Activated naive CD4-positive, alpha-beta T cell treated with anti-CD3 and anti-CD28 coated beads, Interleukin-2, amount 50 U/mL, for 72 hours (primary cell): ENCODE results near the gene DHRS2. TPM values are rescaled to one million over a fixed set of nuclear protein-coding genes. Genes with fewer than 3 reads are reported as not detected.
"Not testable (repeated sequence)": the region's sequence is repeated elsewhere in the genome, so short reads cannot be mapped to it uniquely, and the experiment has no call there.

ENCODE experiments used
- ATAC-seq, 2 donors: fragments of 150-1000 bp; cut with Tn5 transposase; 2 replicates each; pipeline ENCODE4 v1.10.0; 2021; ENCODE audit warnings: mild to moderate bottlenecking in 2 of 2, moderate library complexity in 2 of 2
- DNase-seq, 2 donors: peaks; one replicate each; pipeline ENCODE4 v3.0.0; 2021 to 2022; ENCODE audit warnings: low spot score in 2 of 2
- H3K27ac Mint-ChIP-seq, 2 donors: one replicate each; pipeline ENCODE4 v1.8.0; 2022; ENCODE audit warnings: mild to moderate bottlenecking in 2 of 2, mixed read lengths in 2 of 2
- H3K36me3 Mint-ChIP-seq, 2 donors: one replicate each; pipeline ENCODE4 v1.8.0; 2022; ENCODE audit warnings: mixed read lengths in 2 of 2
- H3K9me3 Mint-ChIP-seq, 2 donors: one replicate each; pipeline ENCODE4 v1.8.0; 2022; ENCODE audit warnings: mixed read lengths in 2 of 2
- total RNA-seq, 2 donors: library from RNA; stranded (reverse); gene quantifications; one replicate each; pipeline ENCODE4 v1.2.3, GENCODE V29; 2022

The DHRS2 gene
- 1 to 10 TPM; 1.1 to 1.3 TPM for total RNA-seq

- ATAC-seq (no peak), DNase-seq (no peak)
- Mint-ChIP-seq H3K27ac (peak within 1 kb of the TSS; percentile 25 to 60), H3K9me3 (peaks cover 0 to 5% of the 10 kb centered on the region in 2 donors), H3K36me3 (no peaks in the 10 kb centered on the region)
Measured at GRCh38 chr14:23636317-23637211, at the start of gene DHRS2. DHRS2 (plus strand) TSS chr14:23636364; CDS start chr14:23638865, 2,501 bp downstream.

DNA sequence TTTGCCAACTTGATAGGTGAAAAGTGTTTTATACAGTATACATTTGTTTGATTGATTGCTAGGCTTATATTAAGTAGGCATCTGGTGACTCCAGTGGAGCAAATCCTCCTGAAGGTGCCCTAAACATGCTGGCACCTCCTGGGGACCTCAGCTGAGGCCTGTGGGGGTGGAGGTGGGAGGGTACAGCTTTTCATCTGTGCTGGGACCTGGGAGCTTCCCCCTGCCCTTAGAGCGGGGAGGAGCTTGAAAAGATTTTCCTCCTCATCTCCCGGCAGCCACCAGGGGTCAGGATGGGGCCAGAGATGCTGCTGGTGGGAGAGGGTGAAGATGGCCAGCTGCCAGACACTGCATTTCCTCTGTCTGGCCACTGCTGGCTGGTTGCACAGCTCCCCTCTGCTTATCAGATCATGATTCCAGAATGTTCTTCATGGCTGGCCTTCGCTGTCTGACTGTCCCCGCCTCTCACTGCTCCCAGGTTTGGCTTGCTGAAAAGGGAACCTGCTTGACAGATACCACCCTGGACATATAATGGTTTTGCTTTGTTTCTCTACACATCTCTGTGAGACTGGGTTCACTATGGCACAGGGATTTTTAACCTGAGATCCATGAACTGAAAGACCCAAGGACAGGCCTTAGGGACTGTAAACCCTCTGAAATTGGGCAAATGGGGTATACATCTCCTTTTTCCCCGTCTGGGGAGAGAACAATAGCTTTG, 47.1 kb upstream of the DHRS2 start:
- no peaks in the 10 kb centered on the region for H3K36me3 Mint-ChIP-seq
- peak overlapping the region in 1 of 2 donors; percentile 53 for H3K27ac Mint-ChIP-seq
- no peaks in the 10 kb centered on the region for H3K9me3 Mint-ChIP-seq
- peak; percentile 98 to 99 for ATAC-seq
- DNase-seq, result peak; percentile 81 to 85

DNA sequence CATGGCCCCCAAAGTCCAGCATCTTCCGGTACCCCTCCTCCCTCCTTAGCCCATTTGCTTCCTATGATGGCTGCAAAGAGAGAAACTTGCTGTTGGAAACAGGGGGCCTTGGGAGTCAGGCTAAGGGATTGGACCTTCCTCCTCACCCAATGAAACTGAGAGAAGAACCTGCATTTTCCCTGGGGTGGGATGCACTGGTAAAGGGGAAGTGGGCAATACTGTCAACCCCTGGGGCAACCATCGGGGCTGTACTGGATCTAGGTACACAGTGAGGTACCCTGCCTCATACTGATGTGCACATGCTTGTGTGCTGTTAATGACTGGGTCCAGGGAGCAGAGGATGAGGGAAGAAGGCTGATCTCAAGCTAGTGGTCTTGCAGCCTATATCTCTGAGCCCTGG, 46.6 kb upstream of the DHRS2 start:
- no peaks in the 10 kb centered on the region for H3K9me3 Mint-ChIP-seq
- DNase-seq (no peak), ATAC-seq (peak in 1 of 2 donors; percentile 3)
- H3K27ac Mint-ChIP-seq, result no peak overlapping the region
- H3K36me3 Mint-ChIP-seq, result no peaks in the 10 kb centered on the region

GRCh38 chr14:23590198-23590597, 46.0 kb upstream of the DHRS2 start:
- DNase-seq (no peak), ATAC-seq (no peak)
- H3K9me3 Mint-ChIP-seq, result no peaks in the 10 kb centered on the region
- H3K36me3 Mint-ChIP-seq, result no peaks in the 10 kb centered on the region
- H3K27ac Mint-ChIP-seq, result no peak overlapping the region

GRCh38 chr14:23594191-23594590, 42.0 kb upstream of the DHRS2 start:
- not testable (repeated sequence) for DNase-seq, H3K27ac Mint-ChIP-seq, ATAC-seq, H3K9me3 Mint-ChIP-seq, H3K36me3 Mint-ChIP-seq

- no peak for ATAC-seq
- no peak overlapping the region for H3K27ac Mint-ChIP-seq
- DNase-seq, result no peak
- H3K9me3 Mint-ChIP-seq, result peaks cover 0 to 6% of the 10 kb centered on the region in 2 donors
- H3K36me3 Mint-ChIP-seq, result peaks cover 0 to 5% of the 10 kb centered on the region in 2 donors
Measured at GRCh38 chr14:23600322-23600707, 35.8 kb upstream of the DHRS2 start.

- DNase-seq, result no peak
- ATAC-seq, result no peak
- Mint-ChIP-seq H3K27ac (no peak overlapping the region), H3K9me3 (peaks cover 0 to 6% of the 10 kb centered on the region in 2 donors), H3K36me3 (peaks cover 0 to 5% of the 10 kb centered on the region in 2 donors)
Measured at GRCh38 chr14:23600806-23601205, 35.4 kb upstream of the DHRS2 start.

DNA sequence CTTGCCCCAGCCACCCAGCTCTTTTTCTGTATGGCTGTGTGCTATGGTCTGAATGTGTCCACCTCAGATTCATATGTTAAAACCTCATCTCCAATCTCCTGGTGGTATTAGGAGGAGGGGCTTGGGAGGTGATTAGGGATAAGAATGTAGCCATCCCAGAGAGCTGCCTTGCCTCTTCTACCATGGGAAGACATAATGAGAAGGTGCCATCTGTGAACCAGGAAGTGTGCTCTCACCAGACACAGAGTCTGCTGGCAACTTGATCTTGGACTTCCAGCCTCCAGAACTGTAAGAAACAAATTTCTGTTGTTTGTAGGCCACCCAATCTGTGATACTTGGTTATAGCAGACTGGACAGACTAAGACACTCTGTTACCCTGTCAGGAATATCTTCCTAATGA, 34.7 kb upstream of the DHRS2 start:
- Mint-ChIP-seq H3K9me3 (peaks cover 0 to 6% of the 10 kb centered on the region in 2 donors), H3K36me3 (peaks cover 0 to 5% of the 10 kb centered on the region in 2 donors), H3K27ac (peak overlapping the region in 1 of 2 donors; percentile 19)
- ATAC-seq, result no peak
- DNase-seq, result no peak

DNA sequence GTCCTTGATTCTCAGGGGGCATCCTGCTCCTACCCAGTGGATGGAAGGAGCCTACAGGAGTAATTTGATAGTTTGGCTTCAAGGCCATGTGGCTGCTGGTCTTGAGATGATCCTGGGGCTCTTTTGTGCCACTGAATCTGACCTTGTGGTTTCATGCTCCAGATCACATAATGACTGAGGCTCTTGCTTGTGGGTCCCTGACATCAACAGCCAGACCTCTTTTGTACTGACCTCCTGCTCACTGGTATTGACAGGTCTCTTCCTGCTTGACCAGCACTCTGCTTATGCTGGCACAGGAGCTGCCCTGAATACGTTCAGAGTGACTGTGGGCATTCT, 34.4 kb upstream of the DHRS2 start:
- ATAC-seq (no peak), DNase-seq (no peak)
- Mint-ChIP-seq H3K27ac (no peak overlapping the region), H3K9me3 (peaks cover 0 to 6% of the 10 kb centered on the region in 2 donors), H3K36me3 (peaks cover 0 to 5% of the 10 kb centered on the region in 2 donors)

DNA sequence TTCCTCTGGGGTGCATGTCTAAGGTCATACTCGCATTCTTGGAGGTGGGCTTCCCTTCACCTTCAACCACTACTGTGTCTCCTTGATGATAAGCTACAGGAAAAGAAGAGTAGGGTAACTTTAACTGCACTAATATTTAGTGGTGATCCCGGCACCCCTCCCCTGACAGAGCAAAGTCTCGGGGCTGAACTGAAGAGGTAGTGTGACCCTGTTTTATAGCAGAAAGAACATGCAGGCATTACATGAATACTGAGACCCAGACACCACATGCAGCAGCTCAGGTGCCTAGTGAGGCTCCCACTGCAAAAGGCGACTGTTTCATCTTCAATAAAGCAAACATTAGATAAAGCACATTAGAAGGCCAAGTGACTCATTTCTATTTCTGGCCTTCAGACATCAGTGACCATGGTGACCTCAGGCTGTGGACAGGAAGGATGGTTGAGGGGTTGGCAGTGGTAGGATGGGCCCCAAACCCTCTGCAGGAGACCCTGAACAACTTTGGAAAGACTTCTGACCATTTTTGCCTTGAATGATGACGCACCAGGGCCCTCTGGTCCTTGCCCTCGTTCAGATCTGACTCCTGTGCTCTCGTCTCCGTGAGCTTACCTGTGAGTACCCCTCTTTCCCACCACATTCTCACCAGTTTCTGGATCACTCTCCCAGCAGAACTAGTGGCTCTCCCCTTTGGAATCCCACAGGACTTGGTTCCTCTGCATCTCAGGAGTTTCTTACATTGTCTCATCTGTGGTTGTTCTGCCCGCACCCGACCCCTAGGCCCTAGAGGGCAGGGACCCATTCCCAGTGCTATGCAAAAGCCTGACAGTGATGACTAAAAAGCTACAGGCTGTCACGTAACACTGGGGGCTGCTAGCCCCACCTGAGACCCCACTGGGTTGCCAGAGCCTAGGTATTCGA, 33.7 kb upstream of the DHRS2 start:
- ATAC-seq (no peak), DNase-seq (no peak)
- no peak overlapping the region for H3K27ac Mint-ChIP-seq
- peaks cover 0 to 5% of the 10 kb centered on the region in 2 donors for H3K36me3 Mint-ChIP-seq
- peaks cover 0 to 6% of the 10 kb centered on the region in 2 donors for H3K9me3 Mint-ChIP-seq

DNA sequence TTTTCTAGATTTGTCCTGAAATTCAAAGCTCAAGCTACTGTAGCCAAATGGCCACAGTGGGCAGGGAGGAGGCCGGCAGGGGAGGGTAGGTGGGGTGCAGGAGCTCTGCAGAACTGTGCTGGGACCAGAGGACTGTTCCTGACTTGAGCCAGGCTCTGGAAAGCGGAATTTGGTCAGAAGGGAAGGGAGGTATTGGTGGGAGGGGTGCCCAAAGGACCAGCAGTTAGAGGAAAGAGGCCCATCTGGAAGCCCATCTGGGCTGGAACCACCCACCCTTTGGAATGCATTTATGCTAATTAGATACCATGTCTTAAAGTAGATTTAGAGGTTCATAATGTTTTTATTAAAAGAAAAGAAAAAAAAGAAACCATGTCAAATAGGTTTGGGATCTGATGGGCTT, 33.1 kb upstream of the DHRS2 start:
- Mint-ChIP-seq H3K9me3 (peaks cover 0 to 6% of the 10 kb centered on the region in 2 donors), H3K36me3 (peaks cover 0 to 5% of the 10 kb centered on the region in 2 donors), H3K27ac (peak overlapping the region in 1 of 2 donors; percentile 19)
- no peak for DNase-seq
- no peak for ATAC-seq

DNA sequence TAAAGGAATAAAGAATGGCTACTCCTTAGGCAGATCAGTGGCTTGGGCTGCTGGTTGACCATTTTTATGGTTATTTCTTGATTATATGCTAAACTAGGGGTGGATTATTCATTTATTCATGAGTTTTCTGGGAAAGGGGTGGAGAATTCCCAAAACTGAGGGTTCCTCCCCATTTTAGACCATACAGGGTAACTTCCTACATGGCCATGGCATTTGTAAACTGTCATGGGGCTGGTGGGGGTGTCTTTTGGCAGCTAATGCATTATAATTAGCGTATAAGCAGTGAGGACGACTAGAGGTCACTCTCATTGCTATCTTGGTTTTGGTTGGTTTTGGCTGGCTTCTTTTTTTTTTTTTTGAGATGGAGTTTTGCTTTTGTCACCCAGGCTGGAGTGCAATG, 32.0 kb upstream of the DHRS2 start:
- no peak overlapping the region for H3K27ac Mint-ChIP-seq
- peaks cover 6 to 11% of the 10 kb centered on the region in 2 donors for H3K9me3 Mint-ChIP-seq
- H3K36me3 Mint-ChIP-seq, result peaks cover 6 to 8% of the 10 kb centered on the region in 2 donors
- ATAC-seq (no peak), DNase-seq (no peak)

GRCh38 chr14:23604675-23605170, 31.4 kb upstream of the DHRS2 start:
- peaks cover 7 to 9% of the 10 kb centered on the region in 2 donors for H3K9me3 Mint-ChIP-seq
- no peak for ATAC-seq
- peaks cover 10 to 11% of the 10 kb centered on the region in 2 donors for H3K36me3 Mint-ChIP-seq
- no peak for DNase-seq
- no peak overlapping the region for H3K27ac Mint-ChIP-seq

DNA sequence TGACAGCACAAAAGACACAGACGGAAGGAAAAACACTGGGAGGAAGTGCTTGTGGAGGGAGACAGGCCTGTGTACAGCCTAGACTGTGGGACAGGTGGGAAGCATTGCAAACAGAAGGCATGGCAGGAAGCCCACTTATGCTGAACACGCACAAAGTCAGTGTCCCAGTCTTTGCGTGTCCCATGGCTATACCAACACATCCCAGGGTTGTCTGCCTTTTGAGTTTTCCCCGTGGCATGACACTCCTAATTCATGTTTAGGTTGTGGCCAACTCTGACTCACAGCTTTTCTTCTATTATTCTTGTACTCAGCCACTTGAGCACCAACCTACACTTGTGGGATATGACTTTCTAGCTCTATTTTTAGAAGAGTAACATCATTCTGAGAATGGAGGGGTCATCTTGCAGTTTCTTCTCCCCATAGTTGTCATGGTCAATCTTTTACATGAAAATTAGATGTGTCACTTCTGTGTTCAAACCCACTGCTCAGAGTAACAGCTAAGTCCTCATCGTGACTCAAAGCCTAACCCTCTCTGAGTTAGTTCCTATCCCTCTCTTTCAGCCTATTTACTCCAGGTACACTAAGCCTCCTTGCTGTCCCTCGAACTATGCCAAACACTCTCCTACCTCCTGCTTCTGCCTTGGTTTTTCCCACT, 30.1 kb upstream of the DHRS2 start:
- Mint-ChIP-seq H3K9me3 (peaks cover 6 to 7% of the 10 kb centered on the region in 2 donors), H3K36me3 (peaks cover 5 to 20% of the 10 kb centered on the region in 2 donors), H3K27ac (peak overlapping the region; percentile 65 to 72)
- DNase-seq, result peak in 1 of 2 donors; percentile 19
- ATAC-seq, result peak; percentile 91 to 94

DNA sequence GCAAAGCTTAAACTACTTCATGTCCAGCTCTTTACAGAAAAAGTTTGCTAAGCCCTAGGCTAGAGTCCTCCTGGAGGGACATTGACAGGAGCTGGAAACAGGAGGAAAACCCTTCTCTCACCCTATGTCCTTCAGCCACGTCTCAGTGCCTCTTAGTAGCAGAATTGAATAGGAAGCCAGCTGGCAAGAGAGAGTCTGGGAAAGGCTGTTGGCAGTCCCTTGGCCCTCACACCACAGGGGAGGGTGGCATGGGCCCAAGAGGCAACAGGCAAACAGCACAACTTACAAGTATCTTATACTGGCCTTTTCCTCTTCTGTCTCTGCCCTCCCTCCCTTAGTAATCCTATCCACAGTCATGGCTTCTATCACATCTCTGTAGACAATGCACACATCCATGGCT, 27.7 kb upstream of the DHRS2 start:
- ATAC-seq, result no peak
- Mint-ChIP-seq H3K36me3 (peaks cover 5 to 20% of the 10 kb centered on the region in 2 donors), H3K9me3 (peaks cover 6 to 7% of the 10 kb centered on the region in 2 donors), H3K27ac (peak overlapping the region in 1 of 2 donors; percentile 29)
- DNase-seq, result no peak

GRCh38 chr14:23609001-23609400, 27.2 kb upstream of the DHRS2 start:
- DNase-seq (no peak), ATAC-seq (no peak)
- Mint-ChIP-seq H3K36me3 (peaks cover 5 to 20% of the 10 kb centered on the region in 2 donors), H3K9me3 (peaks cover 6 to 7% of the 10 kb centered on the region in 2 donors), H3K27ac (peak overlapping the region; percentile 1 to 29)
